ENCODE measurements around the gene BSN. TPM values are rescaled to one million over a fixed set of nuclear protein-coding genes. Genes with fewer than 3 reads are reported as not detected.

Gene BSN
- total and polyA plus RNA-seq, 2 donors (not counting 1 experiment from before 2014, with no cell fraction given), result under 0.01 to 0.01 TPM

DNA sequence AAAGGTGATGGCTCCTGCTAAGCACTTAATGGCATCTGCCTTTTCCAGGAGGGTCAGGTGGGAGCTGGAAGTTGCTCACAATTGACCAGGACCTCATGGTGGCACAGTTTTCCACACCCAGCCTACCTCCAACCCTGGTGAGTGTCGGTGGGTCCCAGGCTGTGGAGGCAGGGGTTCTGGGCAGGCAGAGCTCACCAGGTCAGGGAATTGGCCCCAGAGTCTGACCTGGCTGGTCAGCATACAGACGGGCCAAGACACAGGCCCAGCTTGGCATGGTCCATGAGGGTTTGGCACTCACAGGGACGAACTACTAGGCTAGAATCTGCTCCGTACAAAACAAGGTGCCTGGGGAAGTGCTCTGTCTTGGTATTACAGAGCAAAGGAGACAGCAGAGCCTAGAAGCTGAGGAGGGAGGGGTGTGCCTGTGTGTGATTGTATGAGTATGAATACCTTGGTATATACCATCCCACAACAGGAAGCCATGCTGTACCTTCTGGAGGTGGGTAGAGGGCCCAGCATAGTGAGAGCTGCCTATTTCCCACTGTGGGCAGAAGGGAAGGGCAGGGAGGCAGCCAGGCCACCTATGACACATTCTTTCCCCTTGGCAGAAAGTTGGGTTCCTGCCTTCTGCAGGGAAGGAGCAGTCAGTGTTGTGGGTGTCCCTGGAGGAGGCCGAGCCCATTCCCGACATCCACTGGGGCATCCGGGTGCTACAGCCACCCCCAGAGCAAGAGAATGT is 126.4 kb downstream of the BSN start:
- Histone ChIP-seq H3K4me2 (ENCODE audit: extremely low read depth, insufficient read depth, low read length) (no peak overlapping the region), H3K27ac (ENCODE audit: insufficient read depth, low read length) (no peak overlapping the region), H3K4me3 (replicated peaks in 1 of 4; ENCODE audit: control extremely low read depth in 1 of 4, insufficient read depth in 1 of 4, low read depth in 3 of 4, low read length in 4 of 4) (no peak overlapping the region), H2AFZ (ENCODE audit: low read length) (no peak overlapping the region), H3K9me3 (ENCODE audit: control insufficient read depth, insufficient read depth, low read depth, low read length) (no peaks in the 10 kb centered on the region), H3K27me3 (ENCODE audit: control insufficient read depth, insufficient read depth, low read length) (no peaks in the 10 kb centered on the region), H3K36me3 (ENCODE audit: control insufficient read depth, insufficient read depth, low read length) (peaks cover 40% of the 10 kb centered on the region), H4K20me1 (ENCODE audit: control insufficient read depth, extremely low read depth, insufficient read depth, low read length) (no peaks in the 10 kb centered on the region), H3K79me2 (ENCODE audit: control insufficient read depth, insufficient read depth, low read length) (no peaks in the 10 kb centered on the region), H3K4me1 (ENCODE audit: control insufficient read depth, extremely low read depth, insufficient read depth, low read length) (no peaks in the 10 kb centered on the region), H3K9ac (ENCODE audit: insufficient read depth, low read length) (no peak overlapping the region)
- TF ChIP-seq CTCF (conservative IDR thresholded peaks at IDR 0.05 in 1 of 2, IDR thresholded peaks at IDR 0.05 in 1 of 2; ENCODE audit: low read depth in 1 of 2, low read length in 2 of 2), result no peak
- no peak for TF ChIP-seq EZH2 (IDR thresholded peaks at IDR 0.05; ENCODE audit: low read length, missing control alignments)
- no peak for DNase-seq (ENCODE audit: low read depth in 2 of 2)

DNA sequence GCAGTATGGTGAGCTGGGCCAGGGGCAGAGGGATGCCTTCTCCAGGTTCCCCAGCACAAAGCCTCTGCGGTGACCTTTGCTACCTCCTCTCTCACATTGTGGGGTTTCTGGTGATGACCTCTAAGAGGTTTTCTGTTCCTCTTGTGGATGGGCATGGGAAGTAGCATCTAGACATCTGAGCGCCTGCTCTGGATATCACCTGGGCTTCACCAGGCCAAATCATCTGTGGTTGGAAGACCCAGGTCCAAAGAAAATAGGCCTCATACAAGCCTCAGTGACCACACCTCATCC is 126.9 kb downstream of the BSN start:
- Histone ChIP-seq H3K9ac (ENCODE audit: insufficient read depth, low read length) (no peak overlapping the region), H3K4me1 (ENCODE audit: control insufficient read depth, extremely low read depth, insufficient read depth, low read length) (no peaks in the 10 kb centered on the region), H3K4me2 (ENCODE audit: extremely low read depth, insufficient read depth, low read length) (no peak overlapping the region), H3K36me3 (ENCODE audit: control insufficient read depth, insufficient read depth, low read length) (peaks cover 38% of the 10 kb centered on the region), H3K27me3 (ENCODE audit: control insufficient read depth, insufficient read depth, low read length) (no peaks in the 10 kb centered on the region), H3K4me3 (replicated peaks in 1 of 4; ENCODE audit: control extremely low read depth in 1 of 4, insufficient read depth in 1 of 4, low read depth in 3 of 4, low read length in 4 of 4) (no peak overlapping the region), H2AFZ (ENCODE audit: low read length) (no peak overlapping the region), H3K79me2 (ENCODE audit: control insufficient read depth, insufficient read depth, low read length) (no peaks in the 10 kb centered on the region), H3K9me3 (ENCODE audit: control insufficient read depth, insufficient read depth, low read depth, low read length) (no peaks in the 10 kb centered on the region), H3K27ac (ENCODE audit: insufficient read depth, low read length) (no peak overlapping the region), H4K20me1 (ENCODE audit: control insufficient read depth, extremely low read depth, insufficient read depth, low read length) (no peaks in the 10 kb centered on the region)
- no peak for DNase-seq (ENCODE audit: low read depth in 2 of 2)
- no peak for TF ChIP-seq EZH2 (IDR thresholded peaks at IDR 0.05; ENCODE audit: low read length, missing control alignments)
- TF ChIP-seq CTCF (conservative IDR thresholded peaks at IDR 0.05 in 1 of 2, IDR thresholded peaks at IDR 0.05 in 1 of 2; ENCODE audit: low read depth in 1 of 2, low read length in 2 of 2), result no peak

GRCh38 chr3:49681543-49681942 is 127.3 kb downstream of the BSN start:
- Histone ChIP-seq H3K4me3 (replicated peaks in 1 of 4; ENCODE audit: control extremely low read depth in 1 of 4, insufficient read depth in 1 of 4, low read depth in 3 of 4, low read length in 4 of 4) (no peak overlapping the region), H3K36me3 (ENCODE audit: control insufficient read depth, insufficient read depth, low read length) (peaks cover 35% of the 10 kb centered on the region), H2AFZ (ENCODE audit: low read length) (no peak overlapping the region), H3K4me2 (ENCODE audit: extremely low read depth, insufficient read depth, low read length) (no peak overlapping the region), H3K9ac (ENCODE audit: insufficient read depth, low read length) (no peak overlapping the region), H4K20me1 (ENCODE audit: control insufficient read depth, extremely low read depth, insufficient read depth, low read length) (no peaks in the 10 kb centered on the region), H3K27ac (ENCODE audit: insufficient read depth, low read length) (no peak overlapping the region), H3K9me3 (ENCODE audit: control insufficient read depth, insufficient read depth, low read depth, low read length) (no peaks in the 10 kb centered on the region), H3K4me1 (ENCODE audit: control insufficient read depth, extremely low read depth, insufficient read depth, low read length) (no peaks in the 10 kb centered on the region), H3K27me3 (ENCODE audit: control insufficient read depth, insufficient read depth, low read length) (no peaks in the 10 kb centered on the region), H3K79me2 (ENCODE audit: control insufficient read depth, insufficient read depth, low read length) (no peaks in the 10 kb centered on the region)
- TF ChIP-seq EZH2 (IDR thresholded peaks at IDR 0.05; ENCODE audit: low read length, missing control alignments) (no peak), CTCF (conservative IDR thresholded peaks at IDR 0.05 in 1 of 2, IDR thresholded peaks at IDR 0.05 in 1 of 2; ENCODE audit: low read depth in 1 of 2, low read length in 2 of 2) (no peak)
- no peak for DNase-seq (ENCODE audit: low read depth in 2 of 2)

All from fibroblast of lung (primary cell).